Measurements from ENCODE around the gene CCDC40. TPM values are rescaled to one million over a fixed set of nuclear protein-coding genes. Genes with fewer than 3 reads are reported as not detected.

CCDC40 gene
- 6.2 TPM for polyA plus RNA-seq (2013, experiment 1 of 2)
- polyA plus RNA-seq (2013, experiment 2 of 2): 7.5 TPM

GRCh38 chr17:80035937-80036714 is at the start of gene CCDC40:
TSS of gene CCDC40 (plus strand) at chr17:80036642. CDS start at chr17:80036663, 21 bp downstream.
- H3K27ac ChIP-seq (ENCODE audit: low read depth, low read length, severe bottlenecking): peak within 1 kb of the TSS; percentile 99
- 0% methylated on average over 74 to 75 of the region's 89 CpGs for WGBS, 2 experiments (ENCODE audit: insufficient coverage in 2 of 2)
- peaks cover 5% of the 10 kb centered on the region for H3K36me3 ChIP-seq (ENCODE audit: control insufficient read depth, insufficient read depth, low read length)
- peak within 1 kb of the TSS; percentile 76 for H3K4me3 ChIP-seq (ENCODE audit: extremely low read depth, insufficient read depth, low read length, poor library complexity, severe bottlenecking)
- H3K4me1 ChIP-seq (ENCODE audit: control insufficient read depth, insufficient read depth, low read length, poor library complexity, severe bottlenecking): peaks cover 3% of the 10 kb centered on the region
- no peaks in the 10 kb centered on the region for H3K9me3 ChIP-seq (ENCODE audit: control insufficient read depth, low read length)

- Histone ChIP-seq H3K27ac (ENCODE audit: low read depth, low read length, severe bottlenecking) (no peak overlapping the region), H3K4me3 (ENCODE audit: extremely low read depth, insufficient read depth, low read length, poor library complexity, severe bottlenecking) (no peak overlapping the region)
- WGBS, 2 experiments (ENCODE audit: insufficient coverage in 2 of 2): 93 to 94% methylated on average over 14 to 17 of the region's 18 CpGs
Measured at GRCh38 chr17:79987187-79987934, 49.1 kb upstream of the CCDC40 start.

GRCh38 chr17:79987935-79988184 is 48.6 kb upstream of the CCDC40 start:
- peaks cover 18% of the 10 kb centered on the region for H3K4me1 ChIP-seq (ENCODE audit: control insufficient read depth, insufficient read depth, low read length, poor library complexity, severe bottlenecking)
- no peaks in the 10 kb centered on the region for H3K9me3 ChIP-seq (ENCODE audit: control insufficient read depth, low read length)
- H3K27ac ChIP-seq (ENCODE audit: low read depth, low read length, severe bottlenecking): no peak overlapping the region
- no peak overlapping the region for H3K4me3 ChIP-seq (ENCODE audit: extremely low read depth, insufficient read depth, low read length, poor library complexity, severe bottlenecking)
- WGBS, 2 experiments (ENCODE audit: insufficient coverage in 2 of 2): 79 to 84% methylated on average over 3 to 4 of the region's 7 CpGs
- peaks cover 4% of the 10 kb centered on the region for H3K36me3 ChIP-seq (ENCODE audit: control insufficient read depth, insufficient read depth, low read length)

More at GRCh38 chr17:79987187-79987934, 49.1 kb upstream of the CCDC40 start:
- Histone ChIP-seq H3K9me3 (ENCODE audit: control insufficient read depth, low read length) (no peaks in the 10 kb centered on the region), H3K4me1 (ENCODE audit: control insufficient read depth, insufficient read depth, low read length, poor library complexity, severe bottlenecking) (peaks cover 17% of the 10 kb centered on the region), H3K36me3 (ENCODE audit: control insufficient read depth, insufficient read depth, low read length) (peaks cover 4% of the 10 kb centered on the region)

- H3K9me3 ChIP-seq (ENCODE audit: control insufficient read depth, low read length): no peaks in the 10 kb centered on the region
- no peak overlapping the region for H3K4me3 ChIP-seq (ENCODE audit: extremely low read depth, insufficient read depth, low read length, poor library complexity, severe bottlenecking)
- H3K27ac ChIP-seq (ENCODE audit: low read depth, low read length, severe bottlenecking): no peak overlapping the region
- peaks cover 4% of the 10 kb centered on the region for H3K36me3 ChIP-seq (ENCODE audit: control insufficient read depth, insufficient read depth, low read length)
- H3K4me1 ChIP-seq (ENCODE audit: control insufficient read depth, insufficient read depth, low read length, poor library complexity, severe bottlenecking): peaks cover 23% of the 10 kb centered on the region
- WGBS, 2 experiments (ENCODE audit: insufficient coverage in 2 of 2): 85 to 89% methylated on average over 22 to 24 of the region's 28 CpGs
Measured at GRCh38 chr17:79988185-79988971, 48.1 kb upstream of the CCDC40 start.

GRCh38 chr17:79989106-79989835 is 47.2 kb upstream of the CCDC40 start:
- 91 to 92% methylated on average over 18 to 19 of the region's 20 CpGs for WGBS, 2 experiments (ENCODE audit: insufficient coverage in 2 of 2)
- no peak overlapping the region for H3K4me3 ChIP-seq (ENCODE audit: extremely low read depth, insufficient read depth, low read length, poor library complexity, severe bottlenecking)
- H3K27ac ChIP-seq (ENCODE audit: low read depth, low read length, severe bottlenecking): no peak overlapping the region
- H3K36me3 ChIP-seq (ENCODE audit: control insufficient read depth, insufficient read depth, low read length): peaks cover 4% of the 10 kb centered on the region
- no peaks in the 10 kb centered on the region for H3K9me3 ChIP-seq (ENCODE audit: control insufficient read depth, low read length)
- H3K4me1 ChIP-seq (ENCODE audit: control insufficient read depth, insufficient read depth, low read length, poor library complexity, severe bottlenecking): peaks cover 31% of the 10 kb centered on the region

- peaks cover 32% of the 10 kb centered on the region for H3K4me1 ChIP-seq (ENCODE audit: control insufficient read depth, insufficient read depth, low read length, poor library complexity, severe bottlenecking)
- no peak overlapping the region for H3K4me3 ChIP-seq (ENCODE audit: extremely low read depth, insufficient read depth, low read length, poor library complexity, severe bottlenecking)
- peaks cover 4% of the 10 kb centered on the region for H3K36me3 ChIP-seq (ENCODE audit: control insufficient read depth, insufficient read depth, low read length)
- H3K9me3 ChIP-seq (ENCODE audit: control insufficient read depth, low read length): no peaks in the 10 kb centered on the region
- H3K27ac ChIP-seq (ENCODE audit: low read depth, low read length, severe bottlenecking): no peak overlapping the region
- 92 to 94% methylated on average over 19 to 20 of the region's 21 CpGs for WGBS, 2 experiments (ENCODE audit: insufficient coverage in 2 of 2)
Measured at GRCh38 chr17:79990051-79990592, 46.3 kb upstream of the CCDC40 start.

- Histone ChIP-seq H3K9me3 (ENCODE audit: control insufficient read depth, low read length) (no peaks in the 10 kb centered on the region), H3K27ac (ENCODE audit: low read depth, low read length, severe bottlenecking) (peak overlapping the region; percentile 41), H3K4me1 (ENCODE audit: control insufficient read depth, insufficient read depth, low read length, poor library complexity, severe bottlenecking) (peaks cover 32% of the 10 kb centered on the region), H3K4me3 (ENCODE audit: extremely low read depth, insufficient read depth, low read length, poor library complexity, severe bottlenecking) (no peak overlapping the region), H3K36me3 (ENCODE audit: control insufficient read depth, insufficient read depth, low read length) (peaks cover 5% of the 10 kb centered on the region)
- WGBS, 2 experiments (ENCODE audit: insufficient coverage in 2 of 2): 97% methylated on average over 15 to 16 of the region's 17 CpGs
Measured at GRCh38 chr17:79990704-79991103, 45.7 kb upstream of the CCDC40 start.

- H3K4me1 ChIP-seq (ENCODE audit: control insufficient read depth, insufficient read depth, low read length, poor library complexity, severe bottlenecking): peaks cover 32% of the 10 kb centered on the region
- H3K4me3 ChIP-seq (ENCODE audit: extremely low read depth, insufficient read depth, low read length, poor library complexity, severe bottlenecking): peak overlapping the region; percentile 16
- H3K36me3 ChIP-seq (ENCODE audit: control insufficient read depth, insufficient read depth, low read length): peaks cover 4% of the 10 kb centered on the region
- WGBS, 2 experiments (ENCODE audit: insufficient coverage in 2 of 2): 49 to 79% methylated on average over 7 to 12 of the region's 30 CpGs
- peak overlapping the region; percentile 41 for H3K27ac ChIP-seq (ENCODE audit: low read depth, low read length, severe bottlenecking)
- no peaks in the 10 kb centered on the region for H3K9me3 ChIP-seq (ENCODE audit: control insufficient read depth, low read length)
Measured at GRCh38 chr17:79991140-79991923, 45.1 kb upstream of the CCDC40 start.

GRCh38 chr17:79991924-79992648 is 44.4 kb upstream of the CCDC40 start:
- WGBS, 2 experiments (ENCODE audit: insufficient coverage in 2 of 2): 27 to 30% methylated on average over 43 to 44 of the region's 44 CpGs
- Histone ChIP-seq H3K36me3 (ENCODE audit: control insufficient read depth, insufficient read depth, low read length) (peaks cover 4% of the 10 kb centered on the region), H3K4me3 (ENCODE audit: extremely low read depth, insufficient read depth, low read length, poor library complexity, severe bottlenecking) (peak overlapping the region; percentile 16), H3K9me3 (ENCODE audit: control insufficient read depth, low read length) (no peaks in the 10 kb centered on the region), H3K4me1 (ENCODE audit: control insufficient read depth, insufficient read depth, low read length, poor library complexity, severe bottlenecking) (peaks cover 32% of the 10 kb centered on the region), H3K27ac (ENCODE audit: low read depth, low read length, severe bottlenecking) (peak overlapping the region; percentile 59)
